ENCODE measurements around the gene WIPI1.

Gene WIPI1

GRCh38 chr17:68390888-68391545 is 66.3 kb downstream of the WIPI1 start:
- H3K9ac ChIP-seq (ENCODE audit: low read length), result no peak overlapping the region
- H3K9me3 ChIP-seq (ENCODE audit: insufficient read depth, low read length), result no peaks in the 10 kb centered on the region
- H3K27ac ChIP-seq (ENCODE audit: low read length), result no peak overlapping the region
- TF ChIP-seq EZH2phosphoT487 (IDR thresholded peaks at IDR 0.05; ENCODE audit: low read depth) (no peak), CTCF (IDR thresholded peaks at IDR 0.05; ENCODE audit: low read depth, low read length) (no peak)
- no peak overlapping the region for H3K4me2 ChIP-seq (ENCODE audit: low read length)
- 0 out of 2 replicates have a peak, but pooled peaks cover 3% of the 10 kb centered on the region for H3K27me3 ChIP-seq (ENCODE audit: low read depth, low read length)
- no peaks in the 10 kb centered on the region for H3K36me3 ChIP-seq (replicated peaks; ENCODE audit: low read depth, low read length)
- H3K4me1 ChIP-seq (ENCODE audit: low read length), result no peaks in the 10 kb centered on the region
- no peaks in the 10 kb centered on the region for H4K20me1 ChIP-seq (ENCODE audit: insufficient read depth, low read length)
- H3K4me3 ChIP-seq (ENCODE audit: low read length), result no peak overlapping the region
- H2AFZ ChIP-seq (ENCODE audit: low read depth, low read length), result no peak overlapping the region
- no peaks in the 10 kb centered on the region for H3K79me2 ChIP-seq (ENCODE audit: low read length)

GRCh38 chr17:68389041-68389440 is 68.3 kb downstream of the WIPI1 start:
- no peak overlapping the region for H3K4me2 ChIP-seq (ENCODE audit: low read length)
- H3K9me3 ChIP-seq (ENCODE audit: insufficient read depth, low read length), result no peaks in the 10 kb centered on the region
- H3K79me2 ChIP-seq (ENCODE audit: low read length), result no peaks in the 10 kb centered on the region
- H3K36me3 ChIP-seq (replicated peaks; ENCODE audit: low read depth, low read length), result no peaks in the 10 kb centered on the region
- no peak overlapping the region for H3K27ac ChIP-seq (ENCODE audit: low read length)
- TF ChIP-seq CTCF (IDR thresholded peaks at IDR 0.05; ENCODE audit: low read depth, low read length) (no peak), EZH2phosphoT487 (IDR thresholded peaks at IDR 0.05; ENCODE audit: low read depth) (no peak)
- H3K27me3 ChIP-seq (ENCODE audit: low read depth, low read length), result 0 out of 2 replicates have a peak, but pooled peaks cover 3% of the 10 kb centered on the region
- H2AFZ ChIP-seq (ENCODE audit: low read depth, low read length), result no peak overlapping the region
- no peak overlapping the region for H3K9ac ChIP-seq (ENCODE audit: low read length)
- H3K4me3 ChIP-seq (ENCODE audit: low read length), result no peak overlapping the region
- H3K4me1 ChIP-seq (ENCODE audit: low read length), result no peaks in the 10 kb centered on the region
- H4K20me1 ChIP-seq (ENCODE audit: insufficient read depth, low read length), result no peaks in the 10 kb centered on the region

- H3K4me2 ChIP-seq (ENCODE audit: low read length), result no peak overlapping the region
- TF ChIP-seq EZH2phosphoT487 (IDR thresholded peaks at IDR 0.05; ENCODE audit: low read depth) (no peak), CTCF (IDR thresholded peaks at IDR 0.05; ENCODE audit: low read depth, low read length) (no peak)
Measured at GRCh38 chr17:68387435-68388218, 69.7 kb downstream of the WIPI1 start.

GRCh38 chr17:68385490-68386215 is 71.6 kb downstream of the WIPI1 start:
- H3K9me3 ChIP-seq (ENCODE audit: insufficient read depth, low read length), result no peaks in the 10 kb centered on the region
- H3K9ac ChIP-seq (ENCODE audit: low read length), result no peak overlapping the region
- H3K27ac ChIP-seq (ENCODE audit: low read length), result no peak overlapping the region
- H3K4me1 ChIP-seq (ENCODE audit: low read length), result no peaks in the 10 kb centered on the region
- peaks cover 3% of the 10 kb centered on the region; the same call in 1 of the 2 replicates for H3K27me3 ChIP-seq (ENCODE audit: low read depth, low read length)
- no peak overlapping the region for H2AFZ ChIP-seq (ENCODE audit: low read depth, low read length)
- H3K36me3 ChIP-seq (replicated peaks; ENCODE audit: low read depth, low read length), result no peaks in the 10 kb centered on the region
- no peak for TF ChIP-seq EZH2phosphoT487 (IDR thresholded peaks at IDR 0.05; ENCODE audit: low read depth)
- no peak for TF ChIP-seq CTCF (IDR thresholded peaks at IDR 0.05; ENCODE audit: low read depth, low read length)
- no peaks in the 10 kb centered on the region for H3K79me2 ChIP-seq (ENCODE audit: low read length)
- H3K4me2 ChIP-seq (ENCODE audit: low read length), result no peak overlapping the region
- no peak overlapping the region for H3K4me3 ChIP-seq (ENCODE audit: low read length)
- no peaks in the 10 kb centered on the region for H4K20me1 ChIP-seq (ENCODE audit: insufficient read depth, low read length)

More at GRCh38 chr17:68387435-68388218, 69.7 kb downstream of the WIPI1 start:
- Histone ChIP-seq H2AFZ (ENCODE audit: low read depth, low read length) (no peak overlapping the region), H3K27me3 (ENCODE audit: low read depth, low read length) (peaks cover 3% of the 10 kb centered on the region; the same call in 1 of the 2 replicates), H3K27ac (ENCODE audit: low read length) (no peak overlapping the region), H4K20me1 (ENCODE audit: insufficient read depth, low read length) (no peaks in the 10 kb centered on the region), H3K79me2 (ENCODE audit: low read length) (no peaks in the 10 kb centered on the region), H3K4me1 (ENCODE audit: low read length) (no peaks in the 10 kb centered on the region), H3K4me3 (ENCODE audit: low read length) (no peak overlapping the region), H3K9me3 (ENCODE audit: insufficient read depth, low read length) (no peaks in the 10 kb centered on the region), H3K9ac (ENCODE audit: low read length) (no peak overlapping the region), H3K36me3 (replicated peaks; ENCODE audit: low read depth, low read length) (no peaks in the 10 kb centered on the region)

All from OCI-LY3 (cell line).